H1 (cell line): ENCODE data around the gene BAIAP2. TPM values are rescaled to one million over a fixed set of nuclear protein-coding genes. Genes with fewer than 3 reads are reported as not detected.

Experiments used
- CEBPB ChIP-seq: IDR thresholded peaks from 2 replicates; pipeline ENCODE4 v1.6.1; 2012; ENCODE audit warnings: low read depth, low read length
- polyA plus RNA-seq, 7 experiments: library from polyadenylated mRNA; depleted of rRNA in 3 of 7; stranded (reverse) in 5 of 7; unstranded in 2 of 7; fragments of >200 nt in 5 of 7; fragments of 200-250 nt in 2 of 7; gene quantifications; 1 replicate in 5 of 7; 2 replicates in 1 of 7; 4 replicates in 1 of 7; pipeline versions ENCODE4 v1.2.1 to v1.2.3, GENCODE V29; 2011 to 2013; ENCODE audit warnings: missing spikeins in 2 of 7, mixed read lengths in 2 of 7
- total RNA-seq: library from RNA; stranded (reverse); fragmentation: NEBNext Ultra II Directional; extraction: Animal tissue kit (Norgen Biotek cat#: 25700); gene quantifications from 2 replicates; pipeline ENCODE4 v1.2.1, GENCODE V29; 2021
- TF ChIP-seq, protein P1 (sequence below): fragments of 300-600 bp; sonication (generic); IDR thresholded peaks from 2 replicates; pipeline ENCODE4 v1.7.1; 2012; ENCODE audit warnings: low read length, moderate library complexity, mild to moderate bottlenecking, inconsistent platforms; ENCODE audit not compliant: insufficient replicate concordance
- TF ChIP-seq, protein P2 (sequence below): IDR thresholded peaks from 2 replicates; pipeline ENCODE4 v1.6.1; 2012; ENCODE audit warnings: inconsistent platforms
- TF ChIP-seq, protein P3 (sequence below): IDR thresholded peaks from 2 replicates; pipeline ENCODE4 v1.6.1; 2012; ENCODE audit warnings: low read length, inconsistent platforms

The BAIAP2 gene
- total and polyA plus RNA-seq, 2 of the 8 experiments (the other 6 are each of a cell fraction or from before 2014, with no cell fraction given): 10.0 to 22.8 TPM

DNA sequence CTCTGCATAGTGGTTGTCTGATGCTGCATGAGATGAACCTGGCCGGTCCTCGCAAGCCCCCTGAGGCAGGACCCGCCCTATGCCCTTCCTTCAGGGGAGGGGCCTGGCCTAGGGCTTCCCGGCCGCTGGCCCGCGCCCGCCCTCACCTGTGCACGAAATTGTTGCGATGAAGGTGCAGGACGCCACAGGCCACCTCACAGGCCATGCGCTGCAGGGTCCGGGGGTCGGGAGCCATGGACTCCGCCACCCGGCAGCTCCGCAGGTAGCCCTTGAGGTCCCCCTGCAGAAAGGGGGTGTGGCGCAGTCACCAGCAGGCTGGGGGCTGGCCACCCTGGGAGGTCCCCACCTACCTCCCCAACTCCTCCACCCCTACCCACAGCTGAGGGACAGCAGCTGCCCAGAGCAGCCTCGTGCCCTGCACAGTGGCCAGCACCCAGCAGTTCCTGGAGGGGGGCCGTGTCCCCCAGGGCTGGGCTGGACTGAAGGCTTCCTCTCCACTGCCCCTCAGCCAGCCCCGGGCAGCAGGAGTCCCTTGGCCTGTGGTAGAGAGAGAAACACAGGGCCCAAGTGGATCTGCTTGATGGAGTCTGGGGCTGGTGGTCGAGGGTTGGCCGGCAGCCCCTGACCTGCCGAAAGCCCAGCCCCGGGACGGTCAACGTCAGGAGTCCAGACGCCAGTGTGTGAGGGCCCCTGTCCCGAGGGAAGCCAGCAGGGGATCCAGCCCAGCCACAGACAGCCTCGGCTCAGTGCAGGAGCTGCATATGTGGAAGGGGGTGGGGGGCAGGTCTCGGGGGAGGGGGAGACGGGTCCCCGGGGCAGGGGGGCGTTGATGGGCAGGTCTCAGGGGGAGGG, 91.6 kb downstream of the BAIAP2 start (continued):
- TF ChIP-seq, protein P1, sequence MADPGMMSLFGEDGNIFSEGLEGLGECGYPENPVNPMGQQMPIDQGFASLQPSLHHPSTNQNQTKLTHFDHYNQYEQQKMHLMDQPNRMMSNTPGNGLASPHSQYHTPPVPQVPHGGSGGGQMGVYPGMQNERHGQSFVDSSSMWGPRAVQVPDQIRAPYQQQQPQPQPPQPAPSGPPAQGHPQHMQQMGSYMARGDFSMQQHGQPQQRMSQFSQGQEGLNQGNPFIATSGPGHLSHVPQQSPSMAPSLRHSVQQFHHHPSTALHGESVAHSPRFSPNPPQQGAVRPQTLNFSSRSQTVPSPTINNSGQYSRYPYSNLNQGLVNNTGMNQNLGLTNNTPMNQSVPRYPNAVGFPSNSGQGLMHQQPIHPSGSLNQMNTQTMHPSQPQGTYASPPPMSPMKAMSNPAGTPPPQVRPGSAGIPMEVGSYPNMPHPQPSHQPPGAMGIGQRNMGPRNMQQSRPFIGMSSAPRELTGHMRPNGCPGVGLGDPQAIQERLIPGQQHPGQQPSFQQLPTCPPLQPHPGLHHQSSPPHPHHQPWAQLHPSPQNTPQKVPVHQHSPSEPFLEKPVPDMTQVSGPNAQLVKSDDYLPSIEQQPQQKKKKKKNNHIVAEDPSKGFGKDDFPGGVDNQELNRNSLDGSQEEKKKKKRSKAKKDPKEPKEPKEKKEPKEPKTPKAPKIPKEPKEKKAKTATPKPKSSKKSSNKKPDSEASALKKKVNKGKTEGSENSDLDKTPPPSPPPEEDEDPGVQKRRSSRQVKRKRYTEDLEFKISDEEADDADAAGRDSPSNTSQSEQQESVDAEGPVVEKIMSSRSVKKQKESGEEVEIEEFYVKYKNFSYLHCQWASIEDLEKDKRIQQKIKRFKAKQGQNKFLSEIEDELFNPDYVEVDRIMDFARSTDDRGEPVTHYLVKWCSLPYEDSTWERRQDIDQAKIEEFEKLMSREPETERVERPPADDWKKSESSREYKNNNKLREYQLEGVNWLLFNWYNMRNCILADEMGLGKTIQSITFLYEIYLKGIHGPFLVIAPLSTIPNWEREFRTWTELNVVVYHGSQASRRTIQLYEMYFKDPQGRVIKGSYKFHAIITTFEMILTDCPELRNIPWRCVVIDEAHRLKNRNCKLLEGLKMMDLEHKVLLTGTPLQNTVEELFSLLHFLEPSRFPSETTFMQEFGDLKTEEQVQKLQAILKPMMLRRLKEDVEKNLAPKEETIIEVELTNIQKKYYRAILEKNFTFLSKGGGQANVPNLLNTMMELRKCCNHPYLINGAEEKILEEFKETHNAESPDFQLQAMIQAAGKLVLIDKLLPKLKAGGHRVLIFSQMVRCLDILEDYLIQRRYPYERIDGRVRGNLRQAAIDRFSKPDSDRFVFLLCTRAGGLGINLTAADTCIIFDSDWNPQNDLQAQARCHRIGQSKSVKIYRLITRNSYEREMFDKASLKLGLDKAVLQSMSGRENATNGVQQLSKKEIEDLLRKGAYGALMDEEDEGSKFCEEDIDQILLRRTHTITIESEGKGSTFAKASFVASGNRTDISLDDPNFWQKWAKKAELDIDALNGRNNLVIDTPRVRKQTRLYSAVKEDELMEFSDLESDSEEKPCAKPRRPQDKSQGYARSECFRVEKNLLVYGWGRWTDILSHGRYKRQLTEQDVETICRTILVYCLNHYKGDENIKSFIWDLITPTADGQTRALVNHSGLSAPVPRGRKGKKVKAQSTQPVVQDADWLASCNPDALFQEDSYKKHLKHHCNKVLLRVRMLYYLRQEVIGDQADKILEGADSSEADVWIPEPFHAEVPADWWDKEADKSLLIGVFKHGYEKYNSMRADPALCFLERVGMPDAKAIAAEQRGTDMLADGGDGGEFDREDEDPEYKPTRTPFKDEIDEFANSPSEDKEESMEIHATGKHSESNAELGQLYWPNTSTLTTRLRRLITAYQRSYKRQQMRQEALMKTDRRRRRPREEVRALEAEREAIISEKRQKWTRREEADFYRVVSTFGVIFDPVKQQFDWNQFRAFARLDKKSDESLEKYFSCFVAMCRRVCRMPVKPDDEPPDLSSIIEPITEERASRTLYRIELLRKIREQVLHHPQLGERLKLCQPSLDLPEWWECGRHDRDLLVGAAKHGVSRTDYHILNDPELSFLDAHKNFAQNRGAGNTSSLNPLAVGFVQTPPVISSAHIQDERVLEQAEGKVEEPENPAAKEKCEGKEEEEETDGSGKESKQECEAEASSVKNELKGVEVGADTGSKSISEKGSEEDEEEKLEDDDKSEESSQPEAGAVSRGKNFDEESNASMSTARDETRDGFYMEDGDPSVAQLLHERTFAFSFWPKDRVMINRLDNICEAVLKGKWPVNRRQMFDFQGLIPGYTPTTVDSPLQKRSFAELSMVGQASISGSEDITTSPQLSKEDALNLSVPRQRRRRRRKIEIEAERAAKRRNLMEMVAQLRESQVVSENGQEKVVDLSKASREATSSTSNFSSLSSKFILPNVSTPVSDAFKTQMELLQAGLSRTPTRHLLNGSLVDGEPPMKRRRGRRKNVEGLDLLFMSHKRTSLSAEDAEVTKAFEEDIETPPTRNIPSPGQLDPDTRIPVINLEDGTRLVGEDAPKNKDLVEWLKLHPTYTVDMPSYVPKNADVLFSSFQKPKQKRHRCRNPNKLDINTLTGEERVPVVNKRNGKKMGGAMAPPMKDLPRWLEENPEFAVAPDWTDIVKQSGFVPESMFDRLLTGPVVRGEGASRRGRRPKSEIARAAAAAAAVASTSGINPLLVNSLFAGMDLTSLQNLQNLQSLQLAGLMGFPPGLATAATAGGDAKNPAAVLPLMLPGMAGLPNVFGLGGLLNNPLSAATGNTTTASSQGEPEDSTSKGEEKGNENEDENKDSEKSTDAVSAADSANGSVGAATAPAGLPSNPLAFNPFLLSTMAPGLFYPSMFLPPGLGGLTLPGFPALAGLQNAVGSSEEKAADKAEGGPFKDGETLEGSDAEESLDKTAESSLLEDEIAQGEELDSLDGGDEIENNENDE: no peak
- TF ChIP-seq, protein P2, sequence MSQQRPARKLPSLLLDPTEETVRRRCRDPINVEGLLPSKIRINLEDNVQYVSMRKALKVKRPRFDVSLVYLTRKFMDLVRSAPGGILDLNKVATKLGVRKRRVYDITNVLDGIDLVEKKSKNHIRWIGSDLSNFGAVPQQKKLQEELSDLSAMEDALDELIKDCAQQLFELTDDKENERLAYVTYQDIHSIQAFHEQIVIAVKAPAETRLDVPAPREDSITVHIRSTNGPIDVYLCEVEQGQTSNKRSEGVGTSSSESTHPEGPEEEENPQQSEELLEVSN: no peak
- TF ChIP-seq CEBPB: no peak
- TF ChIP-seq, protein P3, sequence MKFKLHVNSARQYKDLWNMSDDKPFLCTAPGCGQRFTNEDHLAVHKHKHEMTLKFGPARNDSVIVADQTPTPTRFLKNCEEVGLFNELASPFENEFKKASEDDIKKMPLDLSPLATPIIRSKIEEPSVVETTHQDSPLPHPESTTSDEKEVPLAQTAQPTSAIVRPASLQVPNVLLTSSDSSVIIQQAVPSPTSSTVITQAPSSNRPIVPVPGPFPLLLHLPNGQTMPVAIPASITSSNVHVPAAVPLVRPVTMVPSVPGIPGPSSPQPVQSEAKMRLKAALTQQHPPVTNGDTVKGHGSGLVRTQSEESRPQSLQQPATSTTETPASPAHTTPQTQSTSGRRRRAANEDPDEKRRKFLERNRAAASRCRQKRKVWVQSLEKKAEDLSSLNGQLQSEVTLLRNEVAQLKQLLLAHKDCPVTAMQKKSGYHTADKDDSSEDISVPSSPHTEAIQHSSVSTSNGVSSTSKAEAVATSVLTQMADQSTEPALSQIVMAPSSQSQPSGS: no peak
